MG63 (cell line): ENCODE measurements around the gene ZBTB38. TPM values are rescaled to one million over a fixed set of nuclear protein-coding genes. Genes with fewer than 3 reads are reported as not detected.
A peak's percentile ranks its signal among the peaks of the same experiment; 100 is the strongest.

Experiments
- DNase-seq: peaks from one replicate; pipeline ENCODE4 v3.0.0-alpha.2; 2020
- H3K27me3 ChIP-seq: fragments of 250-450 bp; sonication (Bioruptor Pico); 2 replicates; pipeline ENCODE4 v1.5.1; 2020; ENCODE audit warnings: mild to moderate bottlenecking, moderate library complexity
- H3K36me3 ChIP-seq: fragments of 250-450 bp; sonication (Bioruptor Pico); 2 replicates; pipeline ENCODE4 v1.5.1; 2020; ENCODE audit warnings: mild to moderate bottlenecking, moderate library complexity
- H3K4me3 ChIP-seq: fragments of 250-450 bp; sonication (Bioruptor Pico); 2 replicates; pipeline ENCODE4 v1.5.1; 2020; ENCODE audit warnings: mild to moderate bottlenecking, moderate library complexity
- H3K9me3 ChIP-seq: fragments of 250-450 bp; sonication (Bioruptor Pico); 2 replicates; pipeline ENCODE4 v1.5.1; 2020; ENCODE audit warnings: mild to moderate bottlenecking, moderate library complexity
- total RNA-seq: library from RNA; depleted of rRNA; stranded (reverse); fragments of >200 nt; shearing (Covaris generic); gene quantifications from 2 replicates; pipeline ENCODE4 v1.2.3, GENCODE V29; 2014; ENCODE audit warnings: low replicate concordance; rRNA removed

Gene ZBTB38
- total RNA-seq = 15.8 and 29.9 TPM in 2 replicates

GRCh38 chr3:141368062-141368924, at the start of gene ZBTB38:
TSS of gene ZBTB38 (plus strand) at chr3:141368504. CDS start at chr3:141442389, 73,885 bp downstream.
- DNase-seq = peak; percentile 93
- peaks cover 5% of the 10 kb centered on the region; the same call in 1 of the 2 replicates for H3K36me3 ChIP-seq
- no peaks in the 10 kb centered on the region for H3K27me3 ChIP-seq
- H3K9me3 ChIP-seq = peaks cover 4% of the 10 kb centered on the region
- peak within 1 kb of the TSS; percentile 19 for H3K4me3 ChIP-seq

GRCh38 chr3:141320399-141321108, 47.8 kb upstream of the ZBTB38 start:
- H3K9me3 ChIP-seq = no peaks in the 10 kb centered on the region
- no peaks in the 10 kb centered on the region for H3K36me3 ChIP-seq
- no peak for DNase-seq
- no peaks in the 10 kb centered on the region for H3K27me3 ChIP-seq
- H3K4me3 ChIP-seq = no peak overlapping the region

GRCh38 chr3:141321109-141321497, 47.2 kb upstream of the ZBTB38 start:
- H3K9me3 ChIP-seq = no peaks in the 10 kb centered on the region
- no peak overlapping the region for H3K4me3 ChIP-seq
- no peaks in the 10 kb centered on the region for H3K36me3 ChIP-seq
- DNase-seq = no peak
- no peaks in the 10 kb centered on the region for H3K27me3 ChIP-seq

- H3K9me3 ChIP-seq = no peaks in the 10 kb centered on the region
- no peaks in the 10 kb centered on the region for H3K36me3 ChIP-seq
- no peak for DNase-seq
- no peak overlapping the region for H3K4me3 ChIP-seq
- H3K27me3 ChIP-seq = no peaks in the 10 kb centered on the region
Observed at GRCh38 chr3:141323936-141324704, 44.2 kb upstream of the ZBTB38 start.

GRCh38 chr3:141326123-141326522, 42.2 kb upstream of the ZBTB38 start:
- Histone ChIP-seq H3K27me3 (no peaks in the 10 kb centered on the region), H3K4me3 (no peak overlapping the region), H3K36me3 (no peaks in the 10 kb centered on the region), H3K9me3 (no peaks in the 10 kb centered on the region)
- DNase-seq = no peak

- DNase-seq = no peak
- Histone ChIP-seq H3K4me3 (no peak overlapping the region), H3K36me3 (no peaks in the 10 kb centered on the region), H3K27me3 (no peaks in the 10 kb centered on the region), H3K9me3 (no peaks in the 10 kb centered on the region)
Observed at GRCh38 chr3:141326626-141327025, 41.7 kb upstream of the ZBTB38 start.

GRCh38 chr3:141328286-141329166, 39.8 kb upstream of the ZBTB38 start:
- DNase-seq = no peak
- Histone ChIP-seq H3K4me3 (no peak overlapping the region), H3K36me3 (no peaks in the 10 kb centered on the region), H3K9me3 (no peaks in the 10 kb centered on the region), H3K27me3 (no peaks in the 10 kb centered on the region)

- H3K9me3 ChIP-seq = no peaks in the 10 kb centered on the region
- no peak for DNase-seq
- no peaks in the 10 kb centered on the region for H3K27me3 ChIP-seq
- H3K4me3 ChIP-seq = no peak overlapping the region
- H3K36me3 ChIP-seq = no peaks in the 10 kb centered on the region
Observed at GRCh38 chr3:141330235-141330634, 38.1 kb upstream of the ZBTB38 start.

- H3K27me3 ChIP-seq = no peaks in the 10 kb centered on the region
- DNase-seq = no peak
- no peaks in the 10 kb centered on the region for H3K36me3 ChIP-seq
- no peaks in the 10 kb centered on the region for H3K9me3 ChIP-seq
- no peak overlapping the region for H3K4me3 ChIP-seq
Observed at GRCh38 chr3:141330718-141331376, 37.5 kb upstream of the ZBTB38 start.

- no peaks in the 10 kb centered on the region for H3K9me3 ChIP-seq
- no peak overlapping the region for H3K4me3 ChIP-seq
- no peaks in the 10 kb centered on the region for H3K27me3 ChIP-seq
- peak; percentile 95 for DNase-seq
- no peaks in the 10 kb centered on the region for H3K36me3 ChIP-seq
Observed at GRCh38 chr3:141331377-141332318, 36.7 kb upstream of the ZBTB38 start.

- H3K27me3 ChIP-seq = no peaks in the 10 kb centered on the region
- H3K9me3 ChIP-seq = no peaks in the 10 kb centered on the region
- no peaks in the 10 kb centered on the region for H3K36me3 ChIP-seq
- no peak overlapping the region for H3K4me3 ChIP-seq
- no peak for DNase-seq
Observed at GRCh38 chr3:141332416-141332815, 35.9 kb upstream of the ZBTB38 start.

- no peaks in the 10 kb centered on the region for H3K27me3 ChIP-seq
- H3K4me3 ChIP-seq = no peak overlapping the region
- no peaks in the 10 kb centered on the region for H3K9me3 ChIP-seq
- no peak for DNase-seq
- H3K36me3 ChIP-seq = no peaks in the 10 kb centered on the region
Observed at GRCh38 chr3:141333836-141334626, 34.3 kb upstream of the ZBTB38 start.

GRCh38 chr3:141334627-141335250, 33.6 kb upstream of the ZBTB38 start:
- H3K36me3 ChIP-seq = no peaks in the 10 kb centered on the region
- H3K27me3 ChIP-seq = no peaks in the 10 kb centered on the region
- no peak for DNase-seq
- no peaks in the 10 kb centered on the region for H3K9me3 ChIP-seq
- H3K4me3 ChIP-seq = no peak overlapping the region
